GM19324 (cell line): ENCODE data around the gene SRPK2.

Source experiments
- ATAC-seq: cut with Tn5 transposase; IDR thresholded peaks from one replicate; pipeline ENCODE4 v1.9.1; 2021; ENCODE audit warnings: mild to moderate bottlenecking, moderate library complexity; ENCODE audit not compliant: unreplicated experiment, low FRiP score

The SRPK2 gene

GRCh38 chr7:105118612-105119600 lies 269.8 kb downstream of the SRPK2 start:
- no peak for ATAC-seq

GRCh38 chr7:105112440-105113418 lies 276.0 kb downstream of the SRPK2 start:
- ATAC-seq: no peak

GRCh38 chr7:105107458-105107857 lies 281.3 kb downstream of the SRPK2 start:
- ATAC-seq: no peak

- ATAC-seq: no peak
These were observed 282.2 kb downstream of the SRPK2 start for GRCh38 chr7:105106473-105106872.

GRCh38 chr7:105105579-105105978 lies 283.1 kb downstream of the SRPK2 start:
- ATAC-seq: no peak

GRCh38 chr7:105102557-105103352 lies 286.0 kb downstream of the SRPK2 start:
- no peak for ATAC-seq

- no peak for ATAC-seq
These were observed 286.9 kb downstream of the SRPK2 start for GRCh38 chr7:105101864-105102263.

- no peak for ATAC-seq
These were observed 289.7 kb downstream of the SRPK2 start for GRCh38 chr7:105098863-105099515.

- ATAC-seq: no peak
These were observed 291.1 kb downstream of the SRPK2 start for GRCh38 chr7:105097619-105098018.

GRCh38 chr7:105096306-105096705 lies 292.4 kb downstream of the SRPK2 start:
- no peak for ATAC-seq

GRCh38 chr7:105094966-105095365 lies 293.8 kb downstream of the SRPK2 start:
- no peak for ATAC-seq

GRCh38 chr7:105088456-105088855 lies 300.3 kb downstream of the SRPK2 start:
- no peak for ATAC-seq

GRCh38 chr7:105087981-105088380 lies 300.7 kb downstream of the SRPK2 start:
- ATAC-seq: no peak

GRCh38 chr7:105086850-105087249 lies 301.9 kb downstream of the SRPK2 start:
- no peak for ATAC-seq

GRCh38 chr7:105084581-105084980 lies 304.1 kb downstream of the SRPK2 start:
- ATAC-seq: no peak

- ATAC-seq: no peak
These were observed 309.4 kb downstream of the SRPK2 start for GRCh38 chr7:105079348-105079747.

- no peak for ATAC-seq
These were observed 315.6 kb downstream of the SRPK2 start for GRCh38 chr7:105073143-105073542.

- no peak for ATAC-seq
These were observed 319.8 kb downstream of the SRPK2 start for GRCh38 chr7:105068886-105069285.

GRCh38 chr7:105067691-105068090 lies 321.0 kb downstream of the SRPK2 start:
- no peak for ATAC-seq
